ENCODE measurements around the gene GLB1L2.

GLB1L2 gene

DNA sequence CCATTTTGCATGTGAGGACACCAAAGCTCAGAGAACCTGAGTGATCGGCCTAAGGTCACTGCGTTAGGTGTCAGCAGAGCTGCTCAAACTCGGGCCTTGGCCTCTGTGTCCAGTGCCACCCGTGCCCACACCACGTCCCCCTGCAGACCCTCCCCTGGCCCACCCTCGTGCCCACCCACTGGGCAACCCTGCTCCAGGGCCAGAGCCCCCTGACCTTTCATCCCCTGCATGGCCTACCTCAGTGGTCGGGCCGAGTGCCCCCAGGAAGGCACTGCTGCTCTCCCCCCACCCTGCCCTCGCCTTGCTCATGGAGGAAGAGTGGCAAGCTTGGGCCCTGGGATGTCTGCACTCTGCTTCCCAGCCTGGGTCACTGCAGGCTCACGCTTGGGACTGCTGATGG is 62.5 kb downstream of the GLB1L2 start:
- no peak overlapping the region for H3K4me3 ChIP-seq (replicated peaks in 1 of 2; ENCODE audit: low read depth in 2 of 2, low read length in 2 of 2)
- no peak for DNase-seq (ENCODE audit: low read depth in 2 of 2)
- TF ChIP-seq, protein P1, sequence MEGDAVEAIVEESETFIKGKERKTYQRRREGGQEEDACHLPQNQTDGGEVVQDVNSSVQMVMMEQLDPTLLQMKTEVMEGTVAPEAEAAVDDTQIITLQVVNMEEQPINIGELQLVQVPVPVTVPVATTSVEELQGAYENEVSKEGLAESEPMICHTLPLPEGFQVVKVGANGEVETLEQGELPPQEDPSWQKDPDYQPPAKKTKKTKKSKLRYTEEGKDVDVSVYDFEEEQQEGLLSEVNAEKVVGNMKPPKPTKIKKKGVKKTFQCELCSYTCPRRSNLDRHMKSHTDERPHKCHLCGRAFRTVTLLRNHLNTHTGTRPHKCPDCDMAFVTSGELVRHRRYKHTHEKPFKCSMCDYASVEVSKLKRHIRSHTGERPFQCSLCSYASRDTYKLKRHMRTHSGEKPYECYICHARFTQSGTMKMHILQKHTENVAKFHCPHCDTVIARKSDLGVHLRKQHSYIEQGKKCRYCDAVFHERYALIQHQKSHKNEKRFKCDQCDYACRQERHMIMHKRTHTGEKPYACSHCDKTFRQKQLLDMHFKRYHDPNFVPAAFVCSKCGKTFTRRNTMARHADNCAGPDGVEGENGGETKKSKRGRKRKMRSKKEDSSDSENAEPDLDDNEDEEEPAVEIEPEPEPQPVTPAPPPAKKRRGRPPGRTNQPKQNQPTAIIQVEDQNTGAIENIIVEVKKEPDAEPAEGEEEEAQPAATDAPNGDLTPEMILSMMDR (IDR thresholded peaks at IDR 0.05; ENCODE audit: low read depth, low read length): no peak

DNA sequence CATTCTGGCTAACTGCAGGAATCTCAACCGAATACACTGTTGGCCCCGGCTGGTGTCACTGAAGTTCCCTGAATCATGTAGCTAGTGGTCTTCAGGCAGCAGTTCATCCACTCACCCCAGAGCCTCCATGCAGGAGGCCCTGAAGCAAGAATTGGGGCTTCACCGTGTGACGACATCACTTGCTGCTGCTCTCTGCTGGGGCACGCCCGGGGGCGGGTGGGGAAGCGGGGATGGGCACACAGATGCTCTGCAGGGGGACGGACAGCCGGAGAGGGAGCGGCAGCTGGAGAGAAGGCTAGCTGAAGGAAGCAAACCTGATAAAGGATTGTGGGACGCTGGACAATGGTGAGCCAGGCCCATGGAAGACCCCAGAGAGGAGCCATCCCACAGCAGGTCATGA is 63.2 kb downstream of the GLB1L2 start:
- TF ChIP-seq, protein P1 (IDR thresholded peaks at IDR 0.05; ENCODE audit: low read depth, low read length): no peak
- DNase-seq (ENCODE audit: low read depth in 2 of 2): no peak

DNA sequence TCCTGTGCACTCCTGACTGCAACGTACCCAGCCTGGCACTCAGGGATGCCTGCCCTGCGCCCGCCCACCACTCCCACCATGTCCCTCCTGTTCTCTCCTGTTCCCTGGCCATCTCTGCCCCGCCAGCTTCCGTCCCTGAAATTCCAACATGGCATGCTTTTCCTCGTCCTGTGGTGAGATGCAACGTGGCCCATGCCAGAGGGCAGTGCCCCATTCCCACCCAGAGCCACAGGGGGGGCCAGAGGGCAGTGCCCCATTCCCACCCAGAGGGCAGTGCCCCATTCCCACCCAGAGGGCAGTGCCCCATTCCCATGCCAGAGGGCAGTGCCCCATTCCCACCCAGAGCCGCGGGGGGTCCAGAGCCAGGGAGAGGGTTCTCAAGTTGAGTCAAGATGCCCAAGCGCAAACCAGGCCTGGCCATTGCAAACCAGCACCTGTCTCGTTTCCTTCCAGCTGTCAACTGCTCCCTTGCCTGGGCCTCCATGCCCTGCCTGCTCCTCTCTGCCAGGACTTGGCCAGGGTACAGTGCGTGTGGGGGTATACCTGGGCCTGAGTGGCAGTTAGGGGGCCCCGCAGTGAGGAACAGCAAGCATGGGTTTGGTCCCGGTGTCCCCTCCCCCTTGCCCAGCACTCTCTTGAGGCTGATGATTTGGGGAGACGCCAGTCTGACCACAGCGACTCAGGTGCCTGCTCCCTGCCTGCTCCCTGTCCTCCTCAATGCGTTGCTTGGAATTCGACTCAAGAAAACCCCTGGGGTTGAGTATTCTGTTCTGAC is 65.7 kb downstream of the GLB1L2 start:
- TF ChIP-seq, protein P1 (IDR thresholded peaks at IDR 0.05; ENCODE audit: low read depth, low read length): no peak

More for the DNA sequence above, 63.2 kb downstream of the GLB1L2 start:
- H3K4me3 ChIP-seq (replicated peaks in 1 of 2; ENCODE audit: low read depth in 2 of 2, low read length in 2 of 2): no peak overlapping the region

DNA sequence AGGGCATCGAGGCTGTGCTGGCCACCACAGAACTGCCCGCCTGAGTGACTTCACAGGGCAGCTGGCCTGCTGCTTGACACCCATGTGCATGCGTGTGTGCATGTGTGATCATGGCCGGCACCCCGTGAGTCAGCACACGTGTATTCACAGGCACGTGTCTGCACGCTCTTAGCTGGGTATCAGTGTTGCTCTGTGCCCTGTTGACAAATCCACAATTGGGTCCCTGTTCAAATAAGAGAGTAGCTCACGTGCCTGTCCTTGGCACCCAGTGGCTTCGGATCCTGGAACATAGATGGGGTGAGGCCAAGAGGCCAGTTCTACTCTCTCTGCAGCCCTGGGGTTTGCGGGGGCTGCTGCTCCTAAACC is 66.3 kb downstream of the GLB1L2 start:
- no peak for DNase-seq (ENCODE audit: low read depth in 2 of 2)
- TF ChIP-seq, protein P1 (IDR thresholded peaks at IDR 0.05; ENCODE audit: low read depth, low read length): no peak
- H3K4me3 ChIP-seq (replicated peaks in 1 of 2; ENCODE audit: low read depth in 2 of 2, low read length in 2 of 2): no peak overlapping the region

More for the DNA sequence above, 65.7 kb downstream of the GLB1L2 start:
- H3K4me3 ChIP-seq (replicated peaks in 1 of 2; ENCODE audit: low read depth in 2 of 2, low read length in 2 of 2): no peak overlapping the region
- DNase-seq (ENCODE audit: low read depth in 2 of 2): no peak

DNA sequence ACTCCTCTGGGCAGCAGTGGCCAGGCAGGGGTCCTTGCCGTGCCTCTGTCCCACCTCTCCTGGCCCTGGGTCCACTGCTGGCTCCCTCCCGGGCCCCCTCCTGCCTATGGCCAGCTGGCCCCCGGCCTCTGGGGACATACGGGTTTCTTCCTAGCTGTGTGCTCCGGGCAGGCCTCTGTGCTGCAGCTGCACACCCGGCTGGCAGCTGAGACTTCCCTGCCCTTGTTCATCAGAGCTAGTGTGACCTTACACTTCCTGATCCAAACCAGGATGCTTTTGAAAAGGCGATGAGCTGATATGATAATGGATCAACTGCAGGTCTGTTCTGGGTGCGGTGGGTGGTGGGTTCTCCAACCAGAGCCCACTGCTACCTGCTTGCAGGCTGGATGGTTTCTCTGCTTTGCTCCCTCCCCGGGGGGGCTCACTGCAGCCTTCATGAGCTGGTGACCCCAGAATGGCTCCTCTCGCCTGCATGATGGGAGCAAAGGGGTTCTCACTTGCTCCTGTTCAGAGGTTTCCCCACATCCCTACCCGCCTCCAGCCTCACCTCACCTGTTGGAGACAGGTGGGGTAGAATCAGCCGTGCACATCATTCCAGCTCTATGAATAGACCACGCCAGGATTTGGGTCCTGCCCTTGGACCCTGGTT is 67.0 kb downstream of the GLB1L2 start:
- TF ChIP-seq, protein P1 (IDR thresholded peaks at IDR 0.05; ENCODE audit: low read depth, low read length): no peak
- H3K4me3 ChIP-seq (replicated peaks in 1 of 2; ENCODE audit: low read depth in 2 of 2, low read length in 2 of 2): no peak overlapping the region

DNA sequence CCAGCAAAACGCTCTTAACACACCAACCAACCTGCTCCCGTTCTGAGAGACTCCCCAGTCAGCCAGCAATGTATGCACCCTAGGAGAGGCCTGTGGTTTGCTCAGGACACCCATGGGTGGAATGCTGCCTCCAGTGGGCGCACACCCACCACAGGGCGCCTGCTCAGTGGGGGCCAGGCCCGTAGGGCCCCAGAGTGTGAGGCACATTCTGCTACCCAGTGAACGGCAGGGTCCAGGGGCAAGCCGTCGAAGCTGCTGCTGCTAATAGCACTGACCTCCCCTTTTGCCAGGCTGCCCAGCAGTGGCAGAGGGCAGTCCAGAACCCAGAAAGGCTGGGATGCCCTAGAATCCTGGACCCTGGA is 67.5 kb downstream of the GLB1L2 start:
- TF ChIP-seq, protein P1 (IDR thresholded peaks at IDR 0.05; ENCODE audit: low read depth, low read length): no peak
- no peak overlapping the region for H3K4me3 ChIP-seq (replicated peaks in 1 of 2; ENCODE audit: low read depth in 2 of 2, low read length in 2 of 2)
- DNase-seq (ENCODE audit: low read depth in 2 of 2): no peak

More for the DNA sequence above, 67.0 kb downstream of the GLB1L2 start:
- DNase-seq (ENCODE audit: low read depth in 2 of 2): no peak

Data from cardiac fibroblast (primary cell).